HG03575 (cell line): ENCODE results near the gene RNU1-1.
"Not testable (repeated sequence)": the region's sequence is repeated elsewhere in the genome, so short reads cannot be mapped to it uniquely, and the experiment has no call there.

Source experiments
- ATAC-seq: cut with Tn5 transposase; IDR thresholded peaks from one replicate; pipeline ENCODE4 v1.9.1; 2021; ENCODE audit not compliant: unreplicated experiment, insufficient number of reproducible peaks, low FRiP score; ENCODE audit errors: extremely low read depth

Gene RNU1-1

DNA sequence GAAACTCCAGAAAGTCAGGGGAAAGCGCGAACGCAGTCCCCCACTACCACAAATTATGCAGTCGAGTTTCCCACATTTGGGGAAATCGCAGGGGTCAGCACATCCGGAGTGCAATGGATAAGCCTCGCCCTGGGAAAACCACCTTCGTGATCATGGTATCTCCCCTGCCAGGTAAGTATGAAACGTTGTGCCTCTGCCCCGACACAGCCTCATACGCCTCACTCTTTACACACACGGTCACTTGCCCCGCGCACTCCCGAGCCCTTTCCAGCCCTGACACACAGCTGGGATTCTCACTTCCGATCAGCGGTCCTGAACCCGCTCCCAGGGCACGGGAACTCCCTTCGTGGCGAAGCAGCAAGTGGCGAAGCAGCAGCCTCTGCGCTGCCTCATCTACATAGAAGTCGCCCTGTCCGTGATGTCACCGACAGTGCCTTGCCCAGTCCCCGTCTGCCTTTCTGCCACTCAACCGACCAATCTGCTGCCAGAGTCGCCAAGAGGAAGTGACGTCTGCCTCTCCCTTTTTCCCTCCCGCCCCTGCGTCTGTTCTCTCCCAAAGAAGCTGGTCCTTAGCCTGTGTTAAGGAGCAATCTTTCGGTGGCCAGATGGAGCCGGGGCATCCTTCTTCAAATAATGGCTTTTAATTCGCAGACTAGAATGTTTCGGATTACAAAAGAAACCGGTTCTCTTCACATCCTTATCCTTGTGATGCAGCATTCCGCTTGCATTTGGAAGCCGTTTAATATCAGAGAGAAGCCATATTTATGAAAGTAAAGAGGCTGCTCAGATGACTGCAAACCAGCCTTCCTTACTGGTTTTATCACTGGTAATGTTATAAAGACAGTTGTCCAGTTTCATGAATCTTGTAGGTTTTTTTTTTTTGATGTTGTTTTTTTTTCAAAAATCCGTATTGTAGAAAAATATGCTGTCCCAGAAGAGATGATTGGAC is at the start of gene RNU1-1:
Gene RNU1-1 (minus strand): TSS at position 179 of the 949 bp plus-strand sequence.
- ATAC-seq: not testable (repeated sequence)

- not testable (repeated sequence) for ATAC-seq
Measured at GRCh38 chr1:16561035-16561434, 47.0 kb upstream of the RNU1-1 start.

DNA sequence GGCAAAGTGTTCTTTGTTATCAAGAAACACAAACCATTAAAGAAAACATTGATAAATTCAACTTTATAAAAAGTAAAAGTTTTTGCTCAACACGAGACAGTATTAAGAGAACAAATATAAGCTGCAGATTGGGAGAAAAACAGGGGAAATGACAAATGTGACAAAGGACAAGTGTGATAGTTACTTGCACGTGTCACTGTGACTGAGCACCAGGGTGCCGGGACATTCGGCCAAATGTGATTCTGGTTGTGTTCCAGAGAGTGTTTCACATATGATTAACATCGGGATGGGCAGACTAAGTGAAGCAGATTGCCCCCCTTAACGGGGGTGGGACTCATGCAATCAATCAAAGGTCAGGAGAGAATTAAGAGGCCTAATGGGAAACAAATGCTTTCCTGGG is 46.4 kb upstream of the RNU1-1 start:
- ATAC-seq: not testable (repeated sequence)

- not testable (repeated sequence) for ATAC-seq
Measured at GRCh38 chr1:16559688-16560087, 45.6 kb upstream of the RNU1-1 start.

- not testable (repeated sequence) for ATAC-seq
Measured at GRCh38 chr1:16557034-16557433, 42.9 kb upstream of the RNU1-1 start.

- not testable (repeated sequence) for ATAC-seq
Measured at GRCh38 chr1:16553244-16553643, 39.2 kb upstream of the RNU1-1 start.

DNA sequence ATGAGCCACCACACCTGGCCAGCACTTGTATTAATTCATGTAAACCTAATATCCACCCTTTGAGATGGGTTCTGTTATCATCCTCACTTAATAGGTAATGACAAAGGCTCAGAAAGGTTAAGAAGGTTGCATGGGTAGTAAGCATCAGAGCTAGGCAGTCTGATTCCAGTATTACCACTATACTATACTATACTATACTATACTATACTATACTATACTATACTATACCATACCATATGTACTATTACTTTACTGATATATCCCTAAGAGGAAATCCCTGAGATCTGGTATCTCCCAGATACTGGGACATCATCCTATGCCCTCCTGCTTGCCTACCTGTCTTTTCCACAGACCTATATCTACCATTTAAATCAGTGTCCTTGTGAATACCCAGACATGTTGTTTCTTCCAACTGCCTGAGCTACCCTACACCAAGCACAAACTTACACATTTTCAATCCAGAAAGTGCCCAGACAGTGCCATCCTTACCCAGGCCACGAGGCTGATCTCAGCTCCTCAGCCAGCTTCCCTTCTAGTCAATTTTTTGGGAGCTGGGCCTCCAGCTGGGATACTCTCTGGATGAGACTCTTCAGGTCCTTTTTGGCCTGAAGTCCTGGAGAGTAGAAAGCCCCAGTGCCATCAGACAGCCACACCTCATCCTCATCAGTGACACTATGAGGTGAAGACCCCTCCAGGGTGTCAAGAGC is 36.3 kb upstream of the RNU1-1 start:
- not testable (repeated sequence) for ATAC-seq

DNA sequence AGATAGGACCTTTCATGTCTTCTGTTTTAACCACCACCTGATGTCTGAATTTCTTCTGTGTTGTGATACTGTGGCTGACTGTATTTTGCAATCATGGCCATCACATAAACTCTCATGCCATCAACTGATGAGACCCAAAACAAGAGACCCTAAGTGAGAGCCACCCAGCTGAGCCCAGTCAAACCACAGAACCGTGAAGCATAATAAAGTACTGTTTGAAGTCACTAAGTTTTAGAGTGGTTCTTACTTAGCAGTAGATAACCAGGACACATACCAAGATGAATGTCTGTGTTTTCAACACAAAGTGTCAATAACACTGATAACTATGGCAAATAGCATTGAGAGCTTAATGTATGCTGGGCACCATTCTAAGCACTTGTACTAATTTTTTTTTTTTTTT is 35.5 kb upstream of the RNU1-1 start:
- not testable (repeated sequence) for ATAC-seq

DNA sequence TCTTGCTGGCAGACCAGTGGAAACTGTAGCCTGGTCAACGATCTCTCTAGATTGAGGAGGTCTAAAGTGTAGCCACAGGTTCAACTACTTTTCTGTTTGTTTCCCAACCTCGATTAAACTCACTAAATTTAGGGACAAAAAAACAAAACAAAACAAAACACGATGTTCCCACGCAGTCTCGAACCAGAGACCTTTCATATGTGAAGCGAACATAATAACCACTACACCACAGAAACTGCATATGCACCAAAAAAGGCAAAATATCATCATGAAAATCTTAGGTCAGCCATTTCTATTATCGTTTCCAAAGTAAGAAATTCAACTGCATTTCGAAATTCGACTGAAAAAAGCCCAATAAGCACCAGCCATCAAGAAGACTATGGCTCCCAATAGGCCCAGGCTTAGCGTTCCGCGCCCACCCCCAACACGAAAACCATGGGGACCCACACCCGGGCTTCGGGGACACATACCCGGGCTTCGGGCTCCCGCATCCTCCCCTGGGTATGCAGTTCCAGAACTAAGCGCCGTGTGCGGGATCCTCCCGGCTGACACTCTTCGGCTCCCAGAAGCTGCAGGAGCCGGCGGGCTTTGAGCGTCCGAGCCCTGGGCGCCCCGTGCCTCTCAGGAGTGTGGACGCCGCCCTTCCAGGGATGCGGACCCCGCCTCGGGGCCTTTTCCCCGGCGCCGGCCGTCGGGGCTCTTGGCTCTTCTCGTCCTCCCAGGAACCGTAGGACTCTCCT is 33.6 kb upstream of the RNU1-1 start:
- not testable (repeated sequence) for ATAC-seq

GRCh38 chr1:16545682-16546095 is 31.6 kb upstream of the RNU1-1 start:
- ATAC-seq: not testable (repeated sequence)

DNA sequence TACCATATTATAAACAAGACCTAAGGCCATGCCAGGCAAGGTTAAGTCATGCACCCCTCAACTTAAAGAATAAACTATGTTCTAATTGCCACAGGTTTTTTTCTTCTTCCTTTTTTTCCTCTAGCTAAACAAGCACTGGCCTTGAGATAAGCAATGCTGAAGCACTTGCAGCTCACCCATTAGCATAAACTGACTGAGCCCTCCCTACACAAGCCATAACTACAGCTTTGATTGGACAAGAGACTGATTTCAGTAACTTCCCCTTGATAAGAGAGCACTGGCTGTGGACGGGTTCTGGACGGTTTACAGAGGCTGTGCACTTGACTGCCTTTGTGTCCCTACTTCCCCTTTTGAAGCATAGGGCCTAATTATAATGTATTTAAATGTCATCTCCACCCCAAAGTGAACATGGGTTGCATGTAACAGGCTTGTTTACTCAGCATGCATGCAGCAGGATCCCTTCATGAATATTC is 26.4 kb upstream of the RNU1-1 start:
- not testable (repeated sequence) for ATAC-seq

DNA sequence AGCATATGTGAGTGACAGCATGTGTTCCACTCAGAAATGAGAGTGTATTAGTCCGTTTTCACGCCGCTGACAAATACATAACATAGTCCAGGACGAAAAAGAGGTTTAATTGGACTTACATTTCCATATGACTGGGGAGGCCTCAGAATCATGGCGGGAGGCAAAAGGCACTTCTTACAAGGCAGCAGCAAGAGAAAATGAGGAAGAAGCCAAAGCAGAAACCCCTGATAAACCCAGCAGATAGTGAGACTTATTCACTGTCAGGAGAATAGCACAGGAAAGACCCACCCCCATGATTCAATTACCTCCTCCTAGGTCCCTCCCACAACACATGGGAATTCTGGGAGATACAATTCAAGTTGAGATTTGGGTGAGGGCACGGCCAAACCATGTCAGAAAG is 23.4 kb upstream of the RNU1-1 start:
- ATAC-seq: not testable (repeated sequence)

DNA sequence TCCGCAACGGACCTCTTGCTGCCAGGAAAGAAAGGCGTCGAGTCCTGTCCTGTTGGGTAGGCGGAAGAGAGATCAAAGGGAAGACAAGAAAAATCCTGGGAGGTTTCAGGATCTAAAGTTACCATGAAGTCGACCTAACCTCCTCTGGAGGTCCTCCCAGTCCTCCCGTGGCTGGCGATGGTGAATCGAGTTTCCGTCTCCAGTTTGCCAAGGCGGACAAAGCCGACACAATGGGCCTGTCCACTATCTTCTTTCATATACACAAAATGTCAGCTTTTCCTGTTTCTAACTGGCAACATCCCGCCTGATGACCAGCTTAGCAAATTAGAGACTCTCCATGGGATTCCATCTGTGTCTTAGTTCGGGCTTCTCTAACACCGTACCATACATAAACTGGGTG is 22.7 kb upstream of the RNU1-1 start:
- ATAC-seq: not testable (repeated sequence)

- ATAC-seq: not testable (repeated sequence)
Measured at GRCh38 chr1:16535898-16536297, 21.8 kb upstream of the RNU1-1 start.

DNA sequence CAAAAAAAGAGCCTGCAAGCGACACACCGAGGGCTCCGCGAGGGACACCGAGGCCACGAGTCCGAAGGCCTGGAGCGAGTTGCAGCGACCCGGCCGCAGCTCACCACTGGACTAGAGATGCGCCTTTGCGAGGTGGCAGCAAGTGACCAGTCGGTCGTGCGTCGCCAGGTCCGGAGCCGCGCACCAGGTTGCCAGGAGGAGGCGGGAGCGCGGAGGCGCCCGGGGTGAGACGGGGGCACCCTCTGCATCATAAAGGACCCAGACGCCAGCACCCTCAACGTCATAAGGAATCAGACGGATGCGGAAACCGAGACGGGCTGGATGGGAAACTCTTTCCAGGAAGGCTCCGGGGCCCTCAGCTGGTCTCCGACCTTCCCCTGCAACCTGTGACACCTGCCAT is 21.4 kb upstream of the RNU1-1 start:
- not testable (repeated sequence) for ATAC-seq

- ATAC-seq: not testable (repeated sequence)
Measured at GRCh38 chr1:16534829-16535456, 20.9 kb upstream of the RNU1-1 start.

DNA sequence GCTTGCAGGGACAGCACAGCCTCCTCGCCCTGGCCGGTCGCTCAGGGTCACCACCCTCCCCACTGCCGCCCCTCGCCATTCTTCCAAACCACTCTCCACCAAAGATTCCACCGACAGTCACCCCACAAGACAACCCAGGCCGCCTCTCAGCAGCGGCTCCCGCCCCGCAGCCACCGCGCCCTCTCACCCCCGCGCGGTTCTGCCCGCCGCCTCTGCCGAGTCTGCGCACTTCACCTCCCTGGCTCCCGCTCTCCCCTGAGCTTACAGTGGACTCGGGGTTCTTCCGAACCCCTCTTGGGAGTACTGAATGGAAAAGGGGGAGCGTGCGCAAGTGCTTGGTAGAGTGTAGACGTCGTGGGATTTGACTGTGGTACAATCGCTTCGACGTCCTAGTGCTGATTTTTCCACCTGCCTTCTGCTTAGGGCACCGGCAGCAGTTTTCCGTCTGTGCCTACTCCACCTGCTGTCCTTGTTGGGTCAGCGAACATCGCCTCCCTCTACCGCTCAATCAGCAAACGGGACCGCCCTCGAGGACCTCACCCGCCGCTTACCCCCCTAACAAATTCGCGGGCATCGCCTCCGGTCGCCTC is 20.2 kb upstream of the RNU1-1 start:
- not testable (repeated sequence) for ATAC-seq

GRCh38 chr1:16532235-16532991 is 18.3 kb upstream of the RNU1-1 start:
- ATAC-seq: not testable (repeated sequence)
